GM19455 (cell line): Measurements from ENCODE around the gene CAPN7.

Source experiments
- ATAC-seq: cut with Tn5 transposase; IDR thresholded peaks from one replicate; pipeline ENCODE4 v1.9.1; 2021; ENCODE audit not compliant: unreplicated experiment

The CAPN7 gene

GRCh38 chr3:15243822-15244482 is 37.9 kb downstream of the CAPN7 start:
- ATAC-seq, result no peak

- ATAC-seq, result no peak
Measured at GRCh38 chr3:15246186-15246585, 40.1 kb downstream of the CAPN7 start.

- ATAC-seq, result no peak
Measured at GRCh38 chr3:15253023-15253697, 47.1 kb downstream of the CAPN7 start.

- ATAC-seq, result no peak
Measured at GRCh38 chr3:15255215-15255614, 49.2 kb downstream of the CAPN7 start.

GRCh38 chr3:15256861-15257341 is 50.9 kb downstream of the CAPN7 start:
- no peak for ATAC-seq

GRCh38 chr3:15258720-15259119 is 52.7 kb downstream of the CAPN7 start:
- no peak for ATAC-seq

GRCh38 chr3:15260531-15260930 is 54.5 kb downstream of the CAPN7 start:
- ATAC-seq, result no peak

- no peak for ATAC-seq
Measured at GRCh38 chr3:15261274-15261673, 55.2 kb downstream of the CAPN7 start.

- no peak for ATAC-seq
Measured at GRCh38 chr3:15262021-15262420, 56.0 kb downstream of the CAPN7 start.

GRCh38 chr3:15263120-15263519 is 57.1 kb downstream of the CAPN7 start:
- ATAC-seq, result no peak

GRCh38 chr3:15263926-15264325 is 57.9 kb downstream of the CAPN7 start:
- ATAC-seq, result no peak

GRCh38 chr3:15264486-15264885 is 58.4 kb downstream of the CAPN7 start:
- ATAC-seq, result no peak

GRCh38 chr3:15265655-15266509 is 59.8 kb downstream of the CAPN7 start:
- ATAC-seq, result no peak

- ATAC-seq, result no peak
Measured at GRCh38 chr3:15266510-15267376, 60.7 kb downstream of the CAPN7 start.

- no peak for ATAC-seq
Measured at GRCh38 chr3:15267502-15267901, 61.5 kb downstream of the CAPN7 start.

- ATAC-seq, result no peak
Measured at GRCh38 chr3:15268033-15268631, 62.1 kb downstream of the CAPN7 start.

GRCh38 chr3:15269091-15269989 is 63.3 kb downstream of the CAPN7 start:
- peak; percentile 48 for ATAC-seq

- no peak for ATAC-seq
Measured at GRCh38 chr3:15271030-15271429, 65.0 kb downstream of the CAPN7 start.

- peak; percentile 49 for ATAC-seq
Measured at GRCh38 chr3:15271785-15272381, 65.8 kb downstream of the CAPN7 start.
